HG03159 (cell line): ENCODE results near the gene GTPBP4.
"Not testable (repeated sequence)": the region's sequence is repeated elsewhere in the genome, so short reads cannot be mapped to it uniquely, and the experiment has no call there.

Experiments used
- ATAC-seq: cut with Tn5 transposase; IDR thresholded peaks from one replicate; pipeline ENCODE4 v1.9.1; 2021; ENCODE audit warnings: mild to moderate bottlenecking, moderate library complexity; ENCODE audit not compliant: unreplicated experiment

GTPBP4 gene

GRCh38 chr10:988667-989545 is 672 bp downstream of the GTPBP4 start:
- peak; percentile 22 for ATAC-seq

DNA sequence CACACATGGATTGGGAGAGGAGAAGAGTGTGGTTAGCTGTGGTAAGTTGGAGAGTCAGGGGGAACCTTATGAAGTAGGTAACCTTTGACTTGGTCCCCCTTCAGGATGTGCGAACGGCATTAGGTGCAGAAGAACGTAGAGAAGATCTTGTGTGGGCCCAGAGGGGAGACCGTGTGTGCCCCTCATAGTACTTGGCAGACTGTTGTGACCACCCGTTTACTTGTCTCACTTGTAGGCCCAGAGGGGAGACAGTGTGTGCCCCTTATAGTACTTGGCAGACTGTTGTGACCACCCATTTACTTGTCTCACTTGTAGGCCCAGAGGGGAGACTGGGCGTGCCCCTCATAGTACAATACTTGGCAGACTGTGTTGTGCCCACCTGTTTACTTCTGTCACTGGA is 2.6 kb downstream of the GTPBP4 start:
- ATAC-seq, result no peak

DNA sequence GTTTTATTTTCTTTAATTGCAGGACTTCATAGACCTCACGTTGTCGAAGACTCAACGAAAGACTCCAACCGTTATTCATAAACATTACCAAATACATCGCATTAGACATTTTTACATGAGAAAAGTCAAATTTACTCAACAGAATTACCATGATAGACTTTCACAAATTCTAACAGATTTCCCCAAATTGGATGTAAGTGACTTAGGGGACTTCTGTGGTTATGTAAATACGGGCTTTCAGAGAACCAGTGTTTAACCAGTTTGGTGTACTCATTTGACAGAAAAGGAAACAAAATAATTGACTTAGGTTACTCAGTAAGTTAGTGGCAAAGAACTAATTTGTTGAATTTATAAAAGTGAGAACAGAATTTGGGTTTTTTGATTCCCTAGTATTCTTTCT is 4.2 kb downstream of the GTPBP4 start:
- ATAC-seq, result no peak

DNA sequence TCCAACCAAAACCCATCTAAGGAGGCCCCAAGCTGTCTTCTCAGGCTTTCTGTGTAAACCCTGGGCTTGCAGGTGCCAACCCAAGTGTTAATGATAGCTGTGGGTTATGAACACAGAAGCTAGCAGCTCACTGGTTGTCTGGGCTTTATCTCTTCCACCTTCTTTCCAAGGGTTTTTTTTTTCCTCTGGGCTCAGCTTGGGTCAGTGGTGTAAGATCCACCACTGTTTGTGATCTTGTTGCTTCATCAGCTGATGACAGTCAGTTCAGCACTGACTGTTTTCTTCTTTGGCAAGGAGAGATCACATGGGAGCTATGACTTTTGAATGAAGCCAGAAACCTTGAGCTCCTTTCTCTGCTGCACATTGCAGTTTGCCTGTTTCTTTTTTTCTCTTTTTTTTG is 4.6 kb downstream of the GTPBP4 start:
- no peak for ATAC-seq

- ATAC-seq, result no peak
Measured at GRCh38 chr10:994836-995558, 6.8 kb downstream of the GTPBP4 start.

GRCh38 chr10:995559-995926 is 7.3 kb downstream of the GTPBP4 start:
- no peak for ATAC-seq

- ATAC-seq, result no peak
Measured at GRCh38 chr10:996031-996430, 7.8 kb downstream of the GTPBP4 start.

DNA sequence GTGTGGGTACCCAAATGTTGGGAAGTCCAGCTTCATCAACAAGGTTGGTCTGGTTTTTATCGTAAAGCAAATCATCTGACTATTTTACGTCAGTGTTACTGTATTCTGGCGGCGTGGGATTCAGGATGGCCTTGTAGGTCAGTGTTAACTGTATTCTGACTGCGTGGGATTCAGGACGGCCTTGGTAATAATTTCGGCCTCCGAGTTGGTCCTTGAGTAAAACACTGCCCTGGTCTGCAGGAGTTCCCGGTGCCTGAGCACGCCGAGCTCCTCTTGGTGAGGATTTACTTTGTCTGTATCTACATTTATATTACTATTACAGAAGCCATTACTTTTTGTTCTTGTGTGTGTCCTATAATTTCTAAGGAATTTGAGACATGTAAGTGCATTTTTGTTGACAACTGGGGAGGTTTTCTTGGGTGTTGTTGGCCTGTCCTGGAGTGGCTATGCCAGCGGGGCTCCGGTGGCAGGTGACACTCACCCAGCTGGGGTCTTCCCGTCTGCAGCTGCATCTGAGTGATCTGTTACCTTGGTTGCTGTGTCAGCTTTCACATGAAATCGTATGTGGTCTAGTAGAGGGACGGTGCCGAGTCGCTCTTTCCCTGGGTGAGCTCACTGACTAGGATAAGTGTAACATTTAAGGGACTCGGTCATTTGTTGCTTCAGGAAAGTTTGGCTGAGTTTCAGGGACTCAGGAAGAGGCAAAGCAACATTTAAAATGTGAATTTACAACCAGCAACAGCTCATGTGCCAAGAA is 9.2 kb downstream of the GTPBP4 start:
- ATAC-seq, result no peak

DNA sequence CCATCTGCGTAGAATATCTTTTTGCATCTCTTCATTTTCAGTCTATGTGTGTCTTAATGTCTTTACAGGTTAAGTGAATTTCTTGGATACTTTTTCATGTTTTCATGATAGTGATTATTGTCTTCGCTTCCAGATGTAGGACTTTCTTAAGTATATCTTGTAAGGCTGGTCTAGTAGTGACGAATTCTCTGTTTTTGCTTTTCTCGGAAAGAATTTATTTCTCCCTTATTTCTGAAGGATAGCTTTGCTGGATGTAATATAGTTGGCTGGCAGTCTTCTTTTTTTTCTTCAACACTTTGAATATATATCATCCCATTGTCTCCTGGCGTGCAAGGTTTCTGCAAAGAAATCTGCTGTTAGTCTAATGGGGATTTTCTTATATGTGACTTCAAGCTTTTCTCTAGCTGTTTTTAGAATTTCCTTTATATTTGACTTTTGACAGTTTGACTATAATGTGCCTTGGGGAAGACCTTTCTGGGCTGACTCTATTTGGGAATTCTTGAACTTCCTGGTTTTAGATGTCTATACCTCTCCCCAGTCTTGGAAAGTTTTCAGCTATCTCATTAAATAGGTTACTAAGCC is 14.3 kb downstream of the GTPBP4 start:
- ATAC-seq, result no peak

DNA sequence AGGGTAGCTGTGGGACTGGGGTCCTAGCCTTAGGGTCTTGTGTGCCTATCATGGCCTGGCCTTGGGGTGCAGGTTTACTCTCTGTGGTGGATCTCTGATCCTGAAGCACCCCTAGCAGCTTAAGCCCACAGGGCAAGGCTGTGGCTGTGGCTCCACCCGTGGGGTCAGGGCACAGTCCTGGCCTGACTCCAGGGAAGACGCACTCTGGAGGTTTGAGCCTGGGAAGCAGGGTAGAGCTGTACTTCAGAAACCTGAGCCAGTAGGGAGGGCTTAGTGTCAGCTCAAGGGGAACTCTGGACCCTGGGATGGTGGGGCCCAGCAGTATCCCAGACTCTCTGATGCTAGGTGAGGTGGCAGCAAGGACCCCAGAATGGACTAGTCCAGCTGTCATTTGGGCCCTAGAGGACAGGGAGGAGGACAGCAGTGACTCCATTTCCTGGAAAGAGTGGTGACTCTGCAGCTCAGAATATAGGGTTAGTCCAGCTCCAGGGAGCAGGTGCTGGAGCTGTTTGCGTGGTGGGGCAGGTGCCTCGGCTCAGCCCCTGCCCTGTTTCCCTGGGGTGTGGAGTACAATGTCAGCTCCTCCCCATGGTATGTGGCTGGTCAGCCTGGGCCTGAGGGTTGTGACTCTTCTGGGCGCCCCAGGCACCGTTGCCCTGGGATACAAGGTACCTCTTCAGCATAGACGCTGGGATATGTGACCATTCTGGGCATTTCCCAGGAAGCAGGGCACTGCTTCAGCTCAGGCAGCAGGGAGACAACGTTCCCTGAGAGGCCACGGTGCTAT is 15.8 kb downstream of the GTPBP4 start:
- ATAC-seq, result no peak

DNA sequence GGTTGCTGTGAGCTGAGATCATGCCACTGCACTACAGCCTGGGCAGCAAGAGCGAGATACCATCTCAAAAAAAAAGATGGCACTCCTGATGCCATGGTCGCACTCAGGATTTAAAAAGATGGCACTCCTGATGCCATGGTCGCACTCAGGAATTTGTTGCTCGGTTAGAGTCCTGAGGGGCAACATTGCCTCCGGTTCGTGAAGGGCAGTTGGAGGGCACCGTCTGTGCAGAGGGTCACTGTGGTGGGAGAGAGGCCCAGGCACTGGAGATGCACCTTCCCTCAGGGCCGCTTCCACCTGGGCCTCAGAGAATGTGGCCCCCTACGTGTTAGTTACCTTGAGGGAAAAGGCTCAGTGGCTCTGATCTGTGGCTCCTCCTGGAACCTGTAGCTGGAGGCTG is 18.3 kb downstream of the GTPBP4 start:
- ATAC-seq, result no peak

DNA sequence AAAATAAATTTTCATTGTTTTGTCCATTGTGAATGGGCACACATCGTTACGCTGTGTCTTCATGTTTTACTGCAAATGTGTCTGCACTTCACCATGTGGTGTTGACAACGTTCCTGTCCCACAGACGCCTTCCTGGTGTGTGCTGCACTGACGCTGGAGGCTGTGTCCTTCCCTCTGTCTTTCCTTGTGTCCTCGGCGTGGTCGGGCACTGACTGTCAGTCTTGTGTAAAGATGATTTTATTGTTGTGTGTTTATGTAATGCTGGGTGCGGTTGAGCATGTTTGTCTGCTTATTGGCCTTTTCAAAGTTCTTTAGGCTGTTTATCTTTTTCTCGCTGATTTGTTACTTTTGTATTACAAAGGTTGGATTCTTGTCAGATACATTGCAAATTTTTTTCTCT is 19.3 kb downstream of the GTPBP4 start:
- no peak for ATAC-seq

GRCh38 chr10:1009071-1009494 is 20.8 kb downstream of the GTPBP4 start:
- ATAC-seq, result no peak

DNA sequence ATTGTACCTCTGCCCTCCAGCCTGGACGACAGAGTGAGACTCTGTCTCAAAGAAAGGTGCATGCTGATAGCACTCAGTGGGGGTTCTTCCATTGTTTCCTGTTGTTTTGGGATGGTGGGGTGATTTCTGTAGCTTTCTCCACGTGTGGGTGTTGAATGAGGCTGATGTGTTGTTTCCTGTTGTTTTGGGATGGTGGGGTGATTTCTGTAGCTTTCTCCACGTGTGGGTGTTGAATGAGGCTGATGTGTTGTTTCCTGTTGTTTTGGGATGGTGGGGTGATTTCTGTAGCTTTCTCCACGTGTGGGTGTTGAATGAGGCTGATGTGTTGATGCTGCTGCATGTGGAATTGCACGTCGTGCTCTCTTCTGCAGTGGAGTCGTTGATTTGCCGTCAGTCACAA is 21.7 kb downstream of the GTPBP4 start:
- not testable (repeated sequence) for ATAC-seq

GRCh38 chr10:1010703-1011102 is 22.5 kb downstream of the GTPBP4 start:
- ATAC-seq, result no peak

- no peak for ATAC-seq
Measured at GRCh38 chr10:1011696-1012095, 23.5 kb downstream of the GTPBP4 start.

- ATAC-seq, result no peak
Measured at GRCh38 chr10:1015688-1016087, 27.5 kb downstream of the GTPBP4 start.

DNA sequence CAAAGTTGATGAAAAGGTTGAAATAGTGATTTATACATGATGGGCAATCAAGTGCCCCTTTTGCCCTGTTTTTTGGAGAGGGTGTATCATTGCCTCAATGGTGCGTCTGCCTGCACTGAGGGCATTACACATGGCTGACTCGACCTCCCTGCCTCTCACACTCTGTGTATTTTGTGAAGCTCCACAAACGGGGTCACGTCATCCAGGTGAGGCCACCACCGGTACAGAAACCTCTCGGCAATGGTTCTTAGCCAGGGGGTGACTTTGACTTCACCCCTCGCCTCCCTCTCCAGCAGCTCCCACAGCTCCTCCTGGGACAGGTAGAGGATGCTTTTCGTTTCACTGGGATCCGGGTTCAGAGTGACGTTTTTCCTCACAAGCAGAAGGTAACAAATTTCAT is 31.1 kb downstream of the GTPBP4 start:
- no peak for ATAC-seq

DNA sequence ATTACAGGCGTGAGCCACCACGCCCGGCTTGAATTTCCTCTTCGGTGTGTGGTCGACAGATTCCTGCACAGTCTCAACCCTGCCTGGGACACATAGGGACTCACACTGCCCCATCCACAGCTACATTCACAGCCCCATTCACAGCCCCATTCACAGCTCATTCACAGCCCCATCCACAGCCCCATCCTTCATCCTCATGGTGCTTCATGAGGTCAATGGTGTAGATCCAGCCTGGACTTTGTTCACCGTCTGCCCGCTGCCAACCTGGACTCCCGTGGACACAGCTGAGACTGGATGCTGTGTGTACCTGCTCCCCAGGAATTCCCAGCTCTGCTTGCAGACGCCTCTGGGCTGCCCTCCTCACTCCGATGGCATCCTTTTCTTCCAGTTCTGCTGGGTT is 32.2 kb downstream of the GTPBP4 start:
- no peak for ATAC-seq

- ATAC-seq, result no peak
Measured at GRCh38 chr10:1020958-1021357, 32.7 kb downstream of the GTPBP4 start.
